ENCODE measurements around the gene F8.

DNA sequence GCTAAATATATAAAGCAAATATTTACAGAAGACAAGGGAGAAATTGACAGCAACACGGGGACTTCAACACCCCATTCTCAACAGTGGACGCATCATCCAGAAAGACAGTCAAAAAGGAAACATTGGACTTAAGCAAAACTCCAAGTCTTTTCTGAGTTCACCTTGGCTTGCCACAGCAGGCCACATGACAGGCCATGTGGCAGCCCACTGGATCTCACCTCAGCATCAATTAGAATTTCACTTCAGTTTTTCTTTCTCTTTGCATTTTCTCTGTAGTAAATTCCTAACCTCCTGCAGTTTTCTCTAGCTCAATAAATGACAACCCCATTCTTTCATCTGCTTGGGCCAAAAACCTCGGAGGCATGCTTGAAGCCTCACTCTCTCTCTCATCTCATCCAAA, 200.5 kb downstream of the F8 start:
- TF ChIP-seq TAF1 (IDR thresholded peaks at IDR 0.05; ENCODE audit: low read depth), result no peak
- TF ChIP-seq CTCF (IDR thresholded peaks at IDR 0.05; ENCODE audit: poor library complexity, severe bottlenecking), result no peak
- TF ChIP-seq POLR2AphosphoS5 (IDR thresholded peaks at IDR 0.05), result no peak
- TF ChIP-seq MXI1 (conservative IDR thresholded peaks at IDR 0.05; ENCODE audit: poor library complexity, severe bottlenecking), result no peak
- no peak for TF ChIP-seq EZH2 (IDR thresholded peaks at IDR 0.05; ENCODE audit: borderline replicate concordance, insufficient read depth, low read length, poor library complexity, severe bottlenecking)
